HG03520 (cell line): ENCODE data around the gene GUCD1.

Source experiments
- ATAC-seq: cut with Tn5 transposase; IDR thresholded peaks from one replicate; pipeline ENCODE4 v1.9.1; 2021; ENCODE audit warnings: mild to moderate bottlenecking, moderate library complexity; ENCODE audit not compliant: unreplicated experiment

GUCD1 gene

GRCh38 chr22:24590596-24591173 is 35.7 kb upstream of the GUCD1 start:
- no peak for ATAC-seq

GRCh38 chr22:24589518-24590030 is 34.6 kb upstream of the GUCD1 start:
- ATAC-seq = no peak

GRCh38 chr22:24588757-24589481 is 34.0 kb upstream of the GUCD1 start:
- no peak for ATAC-seq

GRCh38 chr22:24588381-24588756 is 33.4 kb upstream of the GUCD1 start:
- no peak for ATAC-seq

- no peak for ATAC-seq
Measured at GRCh38 chr22:24587948-24588347, 33.0 kb upstream of the GUCD1 start.

GRCh38 chr22:24587251-24587650 is 32.3 kb upstream of the GUCD1 start:
- no peak for ATAC-seq

GRCh38 chr22:24585927-24586546 is 31.1 kb upstream of the GUCD1 start:
- ATAC-seq = no peak

GRCh38 chr22:24585461-24585860 is 30.5 kb upstream of the GUCD1 start:
- ATAC-seq = no peak

GRCh38 chr22:24584871-24585411 is 30.0 kb upstream of the GUCD1 start:
- no peak for ATAC-seq

GRCh38 chr22:24584166-24584790 is 29.3 kb upstream of the GUCD1 start:
- no peak for ATAC-seq

GRCh38 chr22:24583221-24584165 is 28.6 kb upstream of the GUCD1 start:
- no peak for ATAC-seq

GRCh38 chr22:24582056-24582814 is 27.3 kb upstream of the GUCD1 start:
- no peak for ATAC-seq

GRCh38 chr22:24580276-24580675 is 25.3 kb upstream of the GUCD1 start:
- no peak for ATAC-seq

GRCh38 chr22:24579258-24579601 is 24.3 kb upstream of the GUCD1 start:
- no peak for ATAC-seq

GRCh38 chr22:24578355-24579257 is 23.7 kb upstream of the GUCD1 start:
- ATAC-seq = no peak

GRCh38 chr22:24576778-24577177 is 21.8 kb upstream of the GUCD1 start:
- no peak for ATAC-seq

- no peak for ATAC-seq
Measured at GRCh38 chr22:24571266-24571665, 16.3 kb upstream of the GUCD1 start.

- no peak for ATAC-seq
Measured at GRCh38 chr22:24567668-24568067, 12.7 kb upstream of the GUCD1 start.
